Left lung (tissue), 10 donors: Measurements from ENCODE around the gene IRGC. TPM values are rescaled to one million over a fixed set of nuclear protein-coding genes. Genes with fewer than 3 reads are reported as not detected.
A peak's percentile ranks its signal among the peaks of the same experiment; 100 is the strongest.
"Not testable (repeated sequence)": the region's sequence is repeated elsewhere in the genome, so short reads cannot be mapped to it uniquely, and the experiment has no call there.

Experiments
- ATAC-seq: fragments of 200-7000 bp; cut with Tn5 transposase; one replicate; pipeline ENCODE4 v1.9.1; 2020; ENCODE audit warnings: moderate library complexity
- DNase-seq, 4 donors: peaks; one replicate each; pipeline ENCODE4 v3.0.0-alpha.2; 2013 to 2020
- H3K27ac ChIP-seq, 2 donors: fragments of 200-600 bp; sonication (generic) in 1 of 2; one replicate each; pipeline versions ENCODE4 v1.5.0 to v1.8.0; 2020 to 2021
- H3K27me3 ChIP-seq, 2 donors: fragments of 200-600 bp; sonication (generic) in 1 of 2; one replicate each; pipeline versions ENCODE4 v1.5.0 to v1.8.0; 2020 to 2021
- H3K36me3 ChIP-seq, 2 donors: fragments of 200-600 bp; sonication (generic) in 1 of 2; one replicate each; pipeline versions ENCODE4 v1.5.0 to v1.8.0; 2020 to 2021
- H3K4me1 ChIP-seq, 2 donors: fragments of 200-600 bp; one replicate each; pipeline ENCODE4 v1.8.0; 2021
- H3K4me3 ChIP-seq, 2 donors: fragments of 200-600 bp; sonication (generic) in 1 of 2; one replicate each; pipeline versions ENCODE4 v1.5.0 to v1.8.0; 2020 to 2021; ENCODE audit warnings: mild to moderate bottlenecking in 1 of 2
- H3K9me3 ChIP-seq, 2 donors: fragments of 200-600 bp; sonication (generic) in 1 of 2; one replicate each; pipeline versions ENCODE4 v1.5.0 to v1.8.0; 2020 to 2021
- CTCF ChIP-seq, 2 donors: fragments of 200-600 bp; sonication (generic) in 1 of 2; IDR thresholded peaks; one replicate each; pipeline versions ENCODE4 v1.5.0 to v1.8.0; 2021; ENCODE audit warnings: antibody characterized with exemption in 2 of 2
- intact Hi-C, 2 donors: fragments of 100-400 bp; cut with DNase I; formaldehyde crosslinking; loops; one replicate each; pipeline versions ENCODE4 v1.11.2 to v1.14.2; 2022
- polyA plus RNA-seq, 6 donors: library from polyadenylated mRNA; unstranded; fragments of 120-200 nt; gene quantifications; one replicate each; pipeline ENCODE4 v1.2.1, GENCODE V29; 2013; ENCODE audit not compliant: insufficient read length in 6 of 6
- total RNA-seq, 2 donors: library from RNA; stranded (reverse); fragmentation: NEBNext Ultra II Directional; extraction: Animal tissue kit (Norgen Biotek cat#: 25700); gene quantifications; one replicate each; pipeline ENCODE4 v1.2.1, GENCODE V29; 2021
- donor health status: DM: no; HTN: yes; CAD: no.
- donor health status: DM: no; HTN: no; CAD: no.

IRGC gene
- total and polyA plus RNA-seq, 8 donors: not detected

GRCh38 chr19:43755256-43755801 lies 39.5 kb downstream of the IRGC start:
- no peaks in the 10 kb centered on the region for H3K9me3 ChIP-seq
- H3K36me3 ChIP-seq: peaks cover 0 to 20% of the 10 kb centered on the region in 2 donors
- peak; percentile 71 to 93 (median 88) for DNase-seq
- H3K4me1 ChIP-seq: peaks cover 16 to 68% of the 10 kb centered on the region in 2 donors
- no peaks in the 10 kb centered on the region for H3K27me3 ChIP-seq
- peak overlapping the region; percentile 66 to 92 for H3K4me3 ChIP-seq
- intact Hi-C loops: no loop called here
- TF ChIP-seq CTCF (IDR thresholded peaks at IDR 0.05): no peak
- ATAC-seq: peak; percentile 57
- peak overlapping the region; percentile 99 for H3K27ac ChIP-seq

GRCh38 chr19:43759515-43759914 lies 43.6 kb downstream of the IRGC start:
- no peaks in the 10 kb centered on the region for H3K9me3 ChIP-seq
- H3K4me1 ChIP-seq: peaks cover 0 to 47% of the 10 kb centered on the region in 2 donors
- TF ChIP-seq CTCF (IDR thresholded peaks at IDR 0.05): no peak
- no peak for DNase-seq
- ATAC-seq: no peak
- no peaks in the 10 kb centered on the region for H3K27me3 ChIP-seq
- intact Hi-C loops: no loop called here
- no peaks in the 10 kb centered on the region for H3K36me3 ChIP-seq
- no peak overlapping the region for H3K27ac ChIP-seq
- H3K4me3 ChIP-seq: no peak overlapping the region

DNA sequence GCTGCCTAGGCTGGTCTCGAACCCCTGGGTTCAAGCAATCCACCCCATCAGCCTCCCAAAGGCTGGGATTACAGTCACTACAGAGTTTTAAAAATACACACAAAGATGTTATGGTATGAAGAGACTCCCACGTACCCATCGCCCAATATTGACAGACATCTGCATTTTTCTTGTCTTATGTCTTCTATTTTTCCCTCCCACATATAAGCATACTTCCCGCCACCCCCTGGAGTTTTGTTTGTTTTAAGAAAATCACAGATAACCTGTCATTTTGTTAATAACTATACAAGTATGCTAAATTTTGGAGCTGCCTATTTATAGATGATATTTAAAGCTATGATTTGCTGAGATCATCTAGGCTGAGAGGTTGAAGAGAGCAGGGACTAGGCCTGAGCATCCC lies 45.1 kb downstream of the IRGC start:
- no peaks in the 10 kb centered on the region for H3K27me3 ChIP-seq
- peaks cover 10 to 53% of the 10 kb centered on the region in 2 donors for H3K4me1 ChIP-seq
- intact Hi-C loops: no loop called here
- no peak for ATAC-seq
- no peak for DNase-seq
- no peaks in the 10 kb centered on the region for H3K9me3 ChIP-seq
- TF ChIP-seq CTCF (IDR thresholded peaks at IDR 0.05): no peak
- no peaks in the 10 kb centered on the region for H3K36me3 ChIP-seq
- no peak overlapping the region for H3K4me3 ChIP-seq
- no peak overlapping the region for H3K27ac ChIP-seq

DNA sequence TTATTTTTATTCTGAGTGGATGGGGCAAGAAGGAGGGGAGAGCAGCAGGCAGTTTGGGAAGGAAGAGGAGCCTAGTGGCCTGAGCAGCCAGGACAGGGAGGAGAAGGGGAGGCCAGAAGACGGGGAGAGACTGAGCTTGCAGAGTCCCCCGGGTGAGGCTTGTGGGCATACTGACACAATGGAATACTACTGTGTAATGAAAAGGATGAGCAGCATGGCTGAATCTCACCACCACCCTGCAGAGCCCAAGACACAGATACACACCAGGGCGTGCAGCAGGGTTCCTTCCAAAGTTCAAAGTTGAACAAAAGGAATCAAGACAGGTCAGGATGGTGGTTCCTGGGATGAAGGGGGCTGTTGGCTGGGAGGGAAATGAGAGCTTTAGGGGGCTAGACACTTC lies 46.9 kb downstream of the IRGC start:
- TF ChIP-seq CTCF (IDR thresholded peaks at IDR 0.05): no peak
- Histone ChIP-seq H3K4me3 (no peak overlapping the region), H3K27me3 (no peaks in the 10 kb centered on the region), H3K27ac (no peak overlapping the region), H3K36me3 (no peaks in the 10 kb centered on the region), H3K9me3 (no peaks in the 10 kb centered on the region), H3K4me1 (peaks cover 10 to 53% of the 10 kb centered on the region in 2 donors)
- no peak for DNase-seq
- intact Hi-C loops: no loop called here
- no peak for ATAC-seq

DNA sequence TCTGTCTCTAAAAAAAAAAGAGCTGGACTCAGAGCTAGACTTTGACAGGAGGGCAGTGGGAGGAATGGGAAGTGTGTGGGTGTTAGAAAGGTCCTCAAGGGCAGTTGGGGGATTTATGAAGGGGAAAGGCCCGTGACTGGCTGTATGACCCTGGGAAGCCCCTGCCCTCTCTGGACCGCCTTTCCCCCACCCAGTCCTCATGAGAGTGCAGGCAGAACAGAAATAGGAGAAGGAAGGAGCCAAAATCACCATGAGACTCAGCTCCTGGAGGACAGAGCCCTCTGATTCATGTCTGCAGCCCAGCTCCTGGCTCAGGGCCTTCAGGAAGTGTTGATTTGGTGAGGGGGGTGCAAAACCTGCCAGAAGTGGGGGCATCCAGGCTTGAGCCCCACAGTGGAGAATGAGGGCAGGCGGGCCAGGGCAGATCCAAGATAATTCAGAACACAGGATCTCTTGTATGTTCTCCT lies 47.6 kb downstream of the IRGC start:
- ATAC-seq: peak; percentile 31
- intact Hi-C loops: no loop called here
- no peak for DNase-seq
- no peaks in the 10 kb centered on the region for H3K9me3 ChIP-seq
- no peak overlapping the region for H3K4me3 ChIP-seq
- H3K27ac ChIP-seq: peak overlapping the region in 1 of 2 donors; percentile 50
- TF ChIP-seq CTCF (IDR thresholded peaks at IDR 0.05): no peak
- peaks cover 10 to 57% of the 10 kb centered on the region in 2 donors for H3K4me1 ChIP-seq
- no peaks in the 10 kb centered on the region for H3K27me3 ChIP-seq
- no peaks in the 10 kb centered on the region for H3K36me3 ChIP-seq

DNA sequence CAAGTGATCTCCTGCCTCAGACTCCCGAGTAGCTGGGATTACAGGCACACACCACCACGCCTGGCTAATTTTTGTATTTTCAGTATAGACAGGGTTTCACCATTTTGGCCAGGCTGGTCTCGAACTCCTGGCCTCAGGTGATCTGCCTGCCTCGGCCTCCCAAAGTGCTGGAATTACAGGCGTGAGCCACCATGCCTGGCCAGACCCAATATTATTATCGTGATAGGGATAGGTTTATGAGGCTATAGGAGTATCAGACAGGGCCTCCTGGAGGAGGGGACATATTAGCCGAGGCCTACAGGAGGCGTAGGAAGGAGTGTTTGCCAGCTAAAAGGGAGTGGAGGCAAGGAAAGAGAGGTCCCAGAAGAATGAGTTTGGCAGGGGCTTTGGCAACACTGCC lies 48.8 kb downstream of the IRGC start:
- peaks cover 10 to 69% of the 10 kb centered on the region in 2 donors for H3K4me1 ChIP-seq
- DNase-seq, H3K4me3 ChIP-seq, H3K27me3 ChIP-seq, H3K9me3 ChIP-seq, intact Hi-C loops, H3K36me3 ChIP-seq: not testable (repeated sequence)
- H3K27ac ChIP-seq: peak overlapping the region; percentile 67 to 73
- ATAC-seq: peak; percentile 6
